Activated naive CD8-positive, alpha-beta T cell treated with anti-CD3 and anti-CD28 coated beads, Interleukin-2, amount 10 ng/mL, durations not matched to agents 7 days and 5 days (primary cell): ENCODE results near the gene MYO9B. TPM values are rescaled to one million over a fixed set of nuclear protein-coding genes. Genes with fewer than 3 reads are reported as not detected.
"Not testable (repeated sequence)": the region's sequence is repeated elsewhere in the genome, so short reads cannot be mapped to it uniquely, and the experiment has no call there.

Source experiments
- ATAC-seq: fragments of 150-1000 bp; cut with Tn5 transposase; one replicate; pipeline ENCODE4 v1.10.0; 2021; ENCODE audit warnings: low read depth, moderate library complexity
- POLR2A ChIA-PET: fragments of 350-600 bp; sonication (Branson Sonifier 250); formaldehyde crosslinking; loops from one replicate; lab custom pipeline; 2021; ENCODE audit warnings: antibody characterized with exemption; lab: Charles Lee
- DNase-seq: peaks from one replicate; pipeline ENCODE4 v3.0.0; 2021
- H3K27ac Mint-ChIP-seq: one replicate; pipeline ENCODE4 v1.8.0; 2022; ENCODE audit warnings: mild to moderate bottlenecking, mixed read lengths
- H3K27me3 Mint-ChIP-seq: one replicate; pipeline ENCODE4 v1.8.0; 2022; ENCODE audit warnings: mild to moderate bottlenecking, moderate library complexity, mixed read lengths
- H3K36me3 Mint-ChIP-seq: one replicate; pipeline ENCODE4 v1.8.0; 2021; ENCODE audit warnings: mild to moderate bottlenecking, mixed read lengths
- H3K4me1 Mint-ChIP-seq: one replicate; pipeline ENCODE4 v1.8.0; 2021; ENCODE audit warnings: mixed read lengths
- H3K4me3 Mint-ChIP-seq: one replicate; pipeline ENCODE4 v1.8.0; 2022; ENCODE audit warnings: mild to moderate bottlenecking, moderate library complexity, mixed read lengths
- H3K9me3 Mint-ChIP-seq: one replicate; pipeline ENCODE4 v1.8.0; 2021; ENCODE audit warnings: mixed read lengths
- total RNA-seq, 2 experiments: library from RNA; stranded (reverse); gene quantifications; one replicate each; pipeline ENCODE4 v1.2.3, GENCODE V29; 2021

MYO9B gene
- total RNA-seq, 2 experiments from 2014 or later: 275 to 285 TPM

GRCh38 chr19:17172624-17173345 is 97.2 kb downstream of the MYO9B start:
- Mint-ChIP-seq H3K27ac (no peak overlapping the region), H3K27me3 (no peaks in the 10 kb centered on the region), H3K36me3 (peaks cover 43% of the 10 kb centered on the region), H3K4me3 (no peak overlapping the region), H3K9me3 (no peaks in the 10 kb centered on the region), H3K4me1 (no peaks in the 10 kb centered on the region)
- POLR2A ChIA-PET: interaction anchor here (1.4 kb wide), 1 partner anchor 12 kb away, joined by 14 read pairs; no protein-coding TSS in a partner anchor
- no peak for ATAC-seq
- DNase-seq: no peak

DNA sequence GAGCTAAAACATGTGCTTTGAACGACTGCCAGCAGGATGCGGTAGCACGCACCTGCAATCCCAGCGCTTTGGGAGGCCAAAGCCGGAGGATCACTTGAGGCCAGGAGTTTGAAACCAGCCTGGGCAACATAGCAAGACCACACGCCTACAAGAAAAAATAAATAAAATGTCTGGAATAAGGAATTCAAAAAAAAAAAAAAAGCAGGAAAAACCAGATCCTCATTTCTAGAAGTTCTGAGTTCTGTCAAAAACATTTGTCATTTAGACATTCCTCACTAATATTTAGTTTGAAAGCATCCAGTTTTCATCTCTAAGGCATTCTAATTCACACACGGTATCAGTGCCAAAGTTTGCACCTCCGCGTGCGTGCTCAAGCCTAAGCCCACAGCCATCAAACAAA is 102.7 kb downstream of the MYO9B start:
- no peak overlapping the region for H3K27ac Mint-ChIP-seq
- ATAC-seq: no peak
- no peaks in the 10 kb centered on the region for H3K27me3 Mint-ChIP-seq
- POLR2A ChIA-PET: no interaction called here
- H3K36me3 Mint-ChIP-seq: peaks cover 21% of the 10 kb centered on the region
- H3K4me1 Mint-ChIP-seq: peaks cover 10% of the 10 kb centered on the region
- no peak overlapping the region for H3K4me3 Mint-ChIP-seq
- no peaks in the 10 kb centered on the region for H3K9me3 Mint-ChIP-seq
- DNase-seq: no peak

DNA sequence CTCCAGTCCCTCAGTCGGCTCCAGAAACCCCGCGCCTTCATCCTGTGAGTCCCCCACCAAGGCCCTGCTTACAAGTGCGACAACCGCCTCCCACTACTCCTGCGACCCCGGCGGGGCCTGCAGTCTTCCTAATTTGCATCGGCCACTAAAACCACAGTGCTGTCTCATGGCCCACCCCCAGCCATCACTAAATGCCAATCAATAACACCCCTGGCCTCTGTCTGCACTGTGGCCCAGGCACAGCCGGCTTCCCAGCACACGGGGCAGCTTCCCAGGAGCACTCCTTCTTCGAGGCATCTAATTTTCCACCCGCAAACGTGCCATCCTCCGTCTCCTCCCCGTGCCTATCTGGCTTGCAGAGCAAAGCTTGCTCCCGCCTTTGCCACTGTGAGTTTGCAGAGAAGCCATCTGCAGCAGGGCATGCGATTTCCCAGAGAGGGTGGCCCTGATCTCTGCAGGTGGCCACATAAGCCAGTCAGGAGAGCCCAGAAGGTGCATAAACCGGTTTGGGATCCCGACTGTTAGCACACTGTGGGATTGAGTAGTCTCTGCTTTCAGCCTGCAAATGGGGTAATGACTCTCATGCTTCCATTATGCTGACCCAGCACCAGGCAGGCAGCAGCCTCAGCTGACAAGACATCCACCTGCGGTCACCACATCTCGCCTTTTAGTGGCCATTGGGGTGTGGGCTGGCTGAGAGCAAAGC is 105.6 kb downstream of the MYO9B start:
- POLR2A ChIA-PET: no interaction called here
- peaks cover 26% of the 10 kb centered on the region for H3K36me3 Mint-ChIP-seq
- no peaks in the 10 kb centered on the region for H3K27me3 Mint-ChIP-seq
- H3K4me3 Mint-ChIP-seq: no peak overlapping the region
- ATAC-seq: no peak
- H3K9me3 Mint-ChIP-seq: no peaks in the 10 kb centered on the region
- H3K27ac Mint-ChIP-seq: peak overlapping the region; percentile 70
- DNase-seq: no peak
- peaks cover 28% of the 10 kb centered on the region for H3K4me1 Mint-ChIP-seq

- Mint-ChIP-seq H3K9me3 (no peaks in the 10 kb centered on the region), H3K4me1 (peaks cover 28% of the 10 kb centered on the region), H3K27ac (peak overlapping the region; percentile 96), H3K36me3 (peaks cover 31% of the 10 kb centered on the region), H3K27me3 (no peaks in the 10 kb centered on the region), H3K4me3 (peak overlapping the region; percentile 83)
- POLR2A ChIA-PET: interaction anchor here (0.6 to 3.5 kb wide), 11 partner anchors 15 to 108 kb away, joined by 3 to 36 read pairs (median 6); partner anchors contain the start of genes HAUS8, MYO9B, OCEL1 and USE1
- DNase-seq (peak; percentile 54), ATAC-seq (no peak)
Observed at GRCh38 chr19:17183271-17183761, 107.7 kb downstream of the MYO9B start.

GRCh38 chr19:17183858-17184321 is 108.3 kb downstream of the MYO9B start:
- Mint-ChIP-seq H3K27me3 (no peaks in the 10 kb centered on the region), H3K9me3 (no peaks in the 10 kb centered on the region), H3K27ac (peak overlapping the region; percentile 96), H3K4me3 (peak overlapping the region; percentile 83), H3K36me3 (peaks cover 33% of the 10 kb centered on the region), H3K4me1 (peaks cover 28% of the 10 kb centered on the region)
- ATAC-seq: peak; percentile 71
- POLR2A ChIA-PET: interaction anchor here (0.6 to 3.5 kb wide), 14 partner anchors 13 to 109 kb away, joined by 3 to 36 read pairs (median 5); partner anchors contain the start of genes HAUS8, MYO9B, OCEL1 and USE1
- DNase-seq: peak; percentile 60

DNA sequence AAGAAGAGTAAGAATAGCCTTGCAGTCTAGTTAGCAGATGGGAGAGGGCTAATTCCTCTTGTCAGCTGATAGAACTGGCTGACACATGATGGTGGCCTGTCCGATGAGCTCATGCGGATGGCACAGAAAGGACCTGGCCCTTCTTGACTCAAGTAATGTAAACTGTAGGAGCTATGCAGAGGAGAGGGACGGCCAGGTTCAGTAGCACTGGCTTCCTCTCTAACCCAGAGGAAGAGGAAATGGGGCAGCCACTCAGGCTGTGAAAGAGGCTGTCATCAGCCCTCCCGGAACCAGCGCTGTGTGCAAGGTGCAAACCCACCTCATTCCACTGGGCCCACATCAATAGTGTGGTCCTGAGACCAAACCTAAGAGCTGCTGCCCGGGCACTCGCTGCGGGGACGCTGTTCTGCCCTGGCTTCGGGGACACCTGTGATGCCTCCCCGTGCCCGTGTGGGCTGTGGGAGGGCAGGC is 108.8 kb downstream of the MYO9B start:
- Mint-ChIP-seq H3K27ac (peak overlapping the region; percentile 96), H3K4me1 (peaks cover 28% of the 10 kb centered on the region), H3K4me3 (peak overlapping the region; percentile 83), H3K9me3 (no peaks in the 10 kb centered on the region), H3K36me3 (peaks cover 33% of the 10 kb centered on the region), H3K27me3 (no peaks in the 10 kb centered on the region)
- DNase-seq: peak; percentile 71
- POLR2A ChIA-PET: interaction anchor here (0.7 to 3.5 kb wide), 14 partner anchors 11 to 109 kb away, joined by 3 to 36 read pairs (median 6); partner anchors contain the start of genes HAUS8, MYO9B, OCEL1 and USE1
- ATAC-seq: peak; percentile 92

GRCh38 chr19:17185590-17185989 is 110.0 kb downstream of the MYO9B start:
- H3K4me1 Mint-ChIP-seq: peaks cover 28% of the 10 kb centered on the region
- no peaks in the 10 kb centered on the region for H3K9me3 Mint-ChIP-seq
- no peak for DNase-seq

GRCh38 chr19:17191736-17192135 is 116.2 kb downstream of the MYO9B start:
- not testable (repeated sequence) for H3K4me1 Mint-ChIP-seq, DNase-seq, H3K4me3 Mint-ChIP-seq, H3K9me3 Mint-ChIP-seq, H3K27ac Mint-ChIP-seq, ATAC-seq, H3K27me3 Mint-ChIP-seq
- POLR2A ChIA-PET: interaction anchor here (2.0 kb wide), 1 partner anchor 66 kb away, joined by 4 read pairs; no protein-coding TSS in a partner anchor
- H3K36me3 Mint-ChIP-seq: peaks cover 32% of the 10 kb centered on the region

More at GRCh38 chr19:17185590-17185989, 110.0 kb downstream of the MYO9B start:
- H3K27me3 Mint-ChIP-seq: no peaks in the 10 kb centered on the region
- peak overlapping the region; percentile 96 for H3K27ac Mint-ChIP-seq
- POLR2A ChIA-PET: interaction anchor here (0.7 to 3.5 kb wide), 4 partner anchors 12 to 110 kb away, joined by 4 to 36 read pairs (median 21); partner anchors contain the start of genes HAUS8, MYO9B and USE1
- H3K36me3 Mint-ChIP-seq: peaks cover 33% of the 10 kb centered on the region
- ATAC-seq: no peak
- H3K4me3 Mint-ChIP-seq: peak overlapping the region; percentile 83

- H3K27ac Mint-ChIP-seq: no peak overlapping the region
- H3K36me3 Mint-ChIP-seq: peaks cover 33% of the 10 kb centered on the region
- no peaks in the 10 kb centered on the region for H3K9me3 Mint-ChIP-seq
- POLR2A ChIA-PET: no interaction called here
- H3K4me3 Mint-ChIP-seq: no peak overlapping the region
- no peak for DNase-seq
- H3K4me1 Mint-ChIP-seq: peaks cover 6% of the 10 kb centered on the region
- no peak for ATAC-seq
- H3K27me3 Mint-ChIP-seq: no peaks in the 10 kb centered on the region
Observed at GRCh38 chr19:17192751-17193150, 117.2 kb downstream of the MYO9B start.

DNA sequence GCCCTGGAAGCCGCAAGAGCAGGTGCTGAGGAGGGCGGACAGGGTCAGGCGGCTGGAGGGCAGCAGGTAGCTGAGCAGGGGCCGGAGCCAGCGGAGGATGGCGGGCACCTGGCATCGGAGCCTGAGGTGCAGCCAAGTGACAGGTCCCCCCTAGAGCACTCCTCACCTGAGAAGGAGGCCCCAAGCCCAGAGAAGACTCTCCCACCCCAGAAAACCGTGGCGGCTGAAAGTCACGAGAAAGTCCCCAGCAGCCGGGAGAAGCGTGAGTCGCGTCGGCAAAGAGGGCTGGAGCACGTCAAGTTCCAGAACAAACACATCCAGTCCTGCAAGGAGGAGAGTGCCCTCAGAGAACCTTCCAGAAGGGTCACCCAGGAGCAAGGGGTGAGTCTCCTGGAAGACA is 119.0 kb downstream of the MYO9B start:
- peaks cover 6% of the 10 kb centered on the region for H3K4me1 Mint-ChIP-seq
- H3K4me3 Mint-ChIP-seq: no peak overlapping the region
- no peaks in the 10 kb centered on the region for H3K27me3 Mint-ChIP-seq
- DNase-seq (no peak), ATAC-seq (no peak)
- POLR2A ChIA-PET: no interaction called here
- peaks cover 40% of the 10 kb centered on the region for H3K36me3 Mint-ChIP-seq
- H3K9me3 Mint-ChIP-seq: no peaks in the 10 kb centered on the region
- no peak overlapping the region for H3K27ac Mint-ChIP-seq

DNA sequence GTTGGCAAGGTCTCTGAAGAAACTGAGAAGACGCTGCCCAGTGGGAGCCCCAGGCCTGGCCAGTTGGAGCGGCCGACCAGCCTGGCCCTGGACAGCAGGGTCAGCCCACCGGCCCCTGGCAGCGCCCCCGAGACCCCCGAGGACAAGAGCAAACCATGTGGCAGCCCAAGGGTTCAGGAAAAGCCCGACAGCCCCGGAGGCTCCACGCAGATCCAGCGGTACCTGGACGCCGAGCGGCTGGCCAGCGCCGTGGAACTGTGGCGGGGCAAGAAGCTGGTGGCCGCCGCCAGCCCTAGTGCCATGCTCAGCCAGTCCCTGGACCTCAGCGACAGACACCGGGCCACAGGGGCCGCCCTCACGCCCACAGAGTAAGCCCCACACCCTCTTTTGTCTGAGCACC is 119.5 kb downstream of the MYO9B start:
- ATAC-seq (no peak), DNase-seq (no peak)
- no peak overlapping the region for H3K4me3 Mint-ChIP-seq
- H3K9me3 Mint-ChIP-seq: no peaks in the 10 kb centered on the region
- H3K27ac Mint-ChIP-seq: no peak overlapping the region
- POLR2A ChIA-PET: no interaction called here
- H3K4me1 Mint-ChIP-seq: peaks cover 6% of the 10 kb centered on the region
- H3K36me3 Mint-ChIP-seq: peaks cover 42% of the 10 kb centered on the region
- H3K27me3 Mint-ChIP-seq: no peaks in the 10 kb centered on the region

DNA sequence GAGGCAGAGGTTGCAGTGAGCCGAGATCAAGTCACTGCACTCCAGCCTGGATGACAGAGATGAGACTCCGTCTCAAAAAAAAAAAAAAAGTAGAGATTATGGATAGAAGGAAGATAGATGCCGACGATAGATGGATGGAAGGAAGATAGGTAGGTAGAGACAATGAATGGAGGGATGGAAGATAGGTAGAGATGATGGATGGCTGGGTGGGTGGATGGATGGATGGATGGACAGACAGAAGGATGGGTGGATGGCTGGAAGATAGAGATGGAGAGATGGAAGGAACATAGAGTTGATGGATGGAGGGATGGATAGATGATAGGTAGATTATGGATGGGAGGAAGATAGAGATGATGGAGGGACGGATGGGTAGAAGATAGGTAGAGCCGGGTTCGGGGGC is 121.0 kb downstream of the MYO9B start:
- DNase-seq (no peak), ATAC-seq (no peak)
- Mint-ChIP-seq H3K36me3 (peaks cover 43% of the 10 kb centered on the region), H3K9me3 (no peaks in the 10 kb centered on the region), H3K27me3 (no peaks in the 10 kb centered on the region), H3K4me1 (peaks cover 6% of the 10 kb centered on the region), H3K27ac (peak overlapping the region; percentile 4), H3K4me3 (no peak overlapping the region)
- POLR2A ChIA-PET: interaction anchor here (0.7 kb wide), 1 partner anchor 14 kb away, joined by 3 read pairs; no protein-coding TSS in a partner anchor

DNA sequence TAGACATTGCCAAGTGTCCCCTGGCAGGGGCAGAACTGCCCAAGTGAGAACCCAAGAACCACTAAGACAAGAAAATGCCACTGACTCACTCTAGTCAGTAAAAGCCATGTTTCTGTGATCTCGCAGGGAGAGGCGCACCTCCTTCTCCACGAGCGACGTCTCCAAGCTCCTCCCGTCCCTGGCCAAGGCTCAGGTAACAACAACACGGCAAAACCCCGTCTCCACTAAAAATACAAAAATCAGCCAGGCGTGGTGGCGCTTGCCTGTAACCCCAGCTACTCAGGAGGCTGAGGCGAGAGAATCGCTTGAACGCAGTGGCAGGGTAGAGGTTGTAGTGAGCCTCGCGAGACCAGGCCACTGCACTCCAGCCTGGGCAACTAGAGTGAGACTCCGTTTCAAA is 122.1 kb downstream of the MYO9B start:
- Mint-ChIP-seq H3K4me1 (peaks cover 6% of the 10 kb centered on the region), H3K36me3 (peaks cover 53% of the 10 kb centered on the region), H3K4me3 (no peak overlapping the region), H3K27ac (no peak overlapping the region), H3K9me3 (no peaks in the 10 kb centered on the region), H3K27me3 (no peaks in the 10 kb centered on the region)
- ATAC-seq: no peak
- DNase-seq: no peak
- POLR2A ChIA-PET: no interaction called here
